Measurements from ENCODE around the gene SRGAP1.

DNA sequence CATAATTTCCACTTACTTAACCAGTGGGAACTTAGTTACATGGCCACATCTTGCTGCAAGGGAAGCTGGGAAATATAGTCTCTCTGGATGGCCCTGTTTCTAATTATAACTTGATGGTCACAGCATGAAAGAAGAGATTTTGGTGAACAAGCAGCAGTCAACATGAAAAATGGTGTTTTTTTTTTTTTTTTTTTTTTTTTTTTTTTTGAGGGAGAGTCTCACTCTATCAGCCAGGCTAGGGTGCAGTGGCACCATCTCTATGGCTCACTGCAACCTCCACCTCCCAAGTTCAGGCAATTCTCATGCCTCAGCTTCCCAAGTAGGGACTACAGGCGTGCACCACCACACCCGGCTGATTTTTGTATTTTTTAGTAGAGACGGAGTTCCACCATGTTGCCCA lies 10.8 kb downstream of the SRGAP1 start:
- TF ChIP-seq, protein P1, sequence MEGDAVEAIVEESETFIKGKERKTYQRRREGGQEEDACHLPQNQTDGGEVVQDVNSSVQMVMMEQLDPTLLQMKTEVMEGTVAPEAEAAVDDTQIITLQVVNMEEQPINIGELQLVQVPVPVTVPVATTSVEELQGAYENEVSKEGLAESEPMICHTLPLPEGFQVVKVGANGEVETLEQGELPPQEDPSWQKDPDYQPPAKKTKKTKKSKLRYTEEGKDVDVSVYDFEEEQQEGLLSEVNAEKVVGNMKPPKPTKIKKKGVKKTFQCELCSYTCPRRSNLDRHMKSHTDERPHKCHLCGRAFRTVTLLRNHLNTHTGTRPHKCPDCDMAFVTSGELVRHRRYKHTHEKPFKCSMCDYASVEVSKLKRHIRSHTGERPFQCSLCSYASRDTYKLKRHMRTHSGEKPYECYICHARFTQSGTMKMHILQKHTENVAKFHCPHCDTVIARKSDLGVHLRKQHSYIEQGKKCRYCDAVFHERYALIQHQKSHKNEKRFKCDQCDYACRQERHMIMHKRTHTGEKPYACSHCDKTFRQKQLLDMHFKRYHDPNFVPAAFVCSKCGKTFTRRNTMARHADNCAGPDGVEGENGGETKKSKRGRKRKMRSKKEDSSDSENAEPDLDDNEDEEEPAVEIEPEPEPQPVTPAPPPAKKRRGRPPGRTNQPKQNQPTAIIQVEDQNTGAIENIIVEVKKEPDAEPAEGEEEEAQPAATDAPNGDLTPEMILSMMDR (IDR thresholded peaks at IDR 0.05; ENCODE audit: poor library complexity), result no peak
- TF ChIP-seq EZH2phosphoT487 (IDR thresholded peaks at IDR 0.05; ENCODE audit: low read depth, severe bottlenecking, unreplicated experiment) (no peak), EZH2 (IDR thresholded peaks at IDR 0.05; ENCODE audit: borderline replicate concordance) (no peak)
